Measurements from ENCODE around the gene CXCL10. TPM values are rescaled to one million over a fixed set of nuclear protein-coding genes. Genes with fewer than 3 reads are reported as not detected.

The CXCL10 gene
- total and polyA plus RNA-seq, 2 of the 4 experiments (the other 2 are of a cell fraction) = 0.15 to 0.18 TPM

- Histone ChIP-seq H3K4me1 (ENCODE audit: control insufficient read depth, insufficient read depth, low read length) (0 out of 2 replicates have a peak, but pooled peaks cover under 1% of the 10 kb centered on the region), H3K27me3 (ENCODE audit: control insufficient read depth, insufficient read depth, low read length) (peaks cover 3% of the 10 kb centered on the region; the same call in 1 of the 2 replicates), H3K79me1 (ENCODE audit: low read depth in 1 of 2, low read length in 2 of 2) (no peaks in the 10 kb centered on the region), H3K9me3 (ENCODE audit: control insufficient read depth, insufficient read depth, low read length) (no peaks in the 10 kb centered on the region), H4K20me1 (ENCODE audit: insufficient read depth, low read length) (no peaks in the 10 kb centered on the region), H4K91ac (ENCODE audit: insufficient read depth, low read depth, low read length) (peak overlapping the region; percentile 25; the same call in 1 of the 2 replicates), H3K23ac (ENCODE audit: low read depth, low read length) (peak overlapping the region; percentile 87), H2BK20ac (ENCODE audit: low read depth, low read length) (peak overlapping the region; percentile 88), H3K4me3 (ENCODE audit: insufficient read depth, low read depth, low read length) (peak overlapping the region; percentile 40), H2AFZ (replicated peaks; ENCODE audit: low read length, poor library complexity) (peak overlapping the region; percentile 74), H2BK120ac (ENCODE audit: low read depth, low read length) (peak overlapping the region; percentile 86), H3K27ac (ENCODE audit: insufficient read depth, low read length) (no peak overlapping the region), H3K18ac (ENCODE audit: low read depth, low read length) (0 out of 2 replicates have a peak overlapping the region, but pooled peaks have one; percentile 27), H2AK5ac (ENCODE audit: low read depth, low read length) (no peak overlapping the region), H2AK9ac (replicated peaks; ENCODE audit: low read depth, low read length, poor library complexity) (no peak overlapping the region), H3K56ac (ENCODE audit: extremely low read depth, insufficient read depth, low read length) (peak overlapping the region; percentile 22), H4K8ac (ENCODE audit: low read depth in 2 of 2, low read length in 2 of 2) (peak overlapping the region; percentile 41 to 58; a peak in 2 of 4 replicates), H3K36me3 (ENCODE audit: control insufficient read depth, insufficient read depth, low read length) (no peaks in the 10 kb centered on the region), H3K9me1 (ENCODE audit: insufficient read depth, low read length) (no peaks in the 10 kb centered on the region), H3K4me2 (ENCODE audit: low read depth, low read length) (peak overlapping the region; percentile 87), H4K5ac (ENCODE audit: low read depth, low read length) (peak overlapping the region; percentile 6; the same call in 1 of the 2 replicates), H3K9ac (ENCODE audit: low read depth, low read length) (peak overlapping the region; percentile 8), H3K14ac (replicated peaks; ENCODE audit: low read depth, low read length) (peak overlapping the region; percentile 42; the same call in 1 of the 2 replicates), H2BK5ac (ENCODE audit: low read depth, low read length, poor library complexity, severe bottlenecking) (no peak overlapping the region), H2BK15ac (ENCODE audit: low read depth, low read length) (peak overlapping the region; percentile 42; the same call in 1 of the 3 replicates), H3K4ac (ENCODE audit: low read depth, low read length) (peak overlapping the region; percentile 54)
- in situ Hi-C loops (cut with MboI; ENCODE audit: low sequenced_read_pairs) (no loop called here), intact Hi-C loops (cut with micrococcal nuclease) (loop anchor here (2.0 kb wide), 1 partner anchor 16 kb away; no protein-coding TSS in a partner anchor), dilution Hi-C loops (cut with HindIII; ENCODE audit: low sequenced_read_pairs, unreplicated experiment) (no loop called here)
- WGBS, 2 experiments (ENCODE audit: extremely low coverage in 2 of 2, insufficient read length in 1 of 2) = 0% methylated on average over 2 of the region's 6 CpGs; no CpG with 5 or more reads in 1 of the 2 experiments
- no peak for TF ChIP-seq RFX5 (IDR thresholded peaks at IDR 0.05; ENCODE audit: low read depth, low read length)
- TF ChIP-seq RAD21 (IDR thresholded peaks at IDR 0.05; ENCODE audit: low read length) = no peak
- no peak for TF ChIP-seq NFE2L2 (IDR thresholded peaks at IDR 0.05; ENCODE audit: low read depth, low read length)
- no peak for TF ChIP-seq RCOR1 (IDR thresholded peaks at IDR 0.05; ENCODE audit: insufficient replicate concordance, low read length)
- TF ChIP-seq CHD1 (IDR thresholded peaks at IDR 0.05; ENCODE audit: low read depth, low read length) = no peak
- TF ChIP-seq CEBPB (IDR thresholded peaks at IDR 0.05; ENCODE audit: low read depth, low read length) = no peak
- no peak for TF ChIP-seq USF2 (IDR thresholded peaks at IDR 0.05; ENCODE audit: low read depth, low read length)
- no peak for TF ChIP-seq SMC3 (IDR thresholded peaks at IDR 0.05; ENCODE audit: low read depth, low read length)
- no peak for TF ChIP-seq MAZ (IDR thresholded peaks at IDR 0.05; ENCODE audit: borderline replicate concordance, low read depth, low read length)
- TF ChIP-seq BHLHE40 (IDR thresholded peaks at IDR 0.05; ENCODE audit: low read depth, low read length) = no peak
- TF ChIP-seq, protein P1, sequence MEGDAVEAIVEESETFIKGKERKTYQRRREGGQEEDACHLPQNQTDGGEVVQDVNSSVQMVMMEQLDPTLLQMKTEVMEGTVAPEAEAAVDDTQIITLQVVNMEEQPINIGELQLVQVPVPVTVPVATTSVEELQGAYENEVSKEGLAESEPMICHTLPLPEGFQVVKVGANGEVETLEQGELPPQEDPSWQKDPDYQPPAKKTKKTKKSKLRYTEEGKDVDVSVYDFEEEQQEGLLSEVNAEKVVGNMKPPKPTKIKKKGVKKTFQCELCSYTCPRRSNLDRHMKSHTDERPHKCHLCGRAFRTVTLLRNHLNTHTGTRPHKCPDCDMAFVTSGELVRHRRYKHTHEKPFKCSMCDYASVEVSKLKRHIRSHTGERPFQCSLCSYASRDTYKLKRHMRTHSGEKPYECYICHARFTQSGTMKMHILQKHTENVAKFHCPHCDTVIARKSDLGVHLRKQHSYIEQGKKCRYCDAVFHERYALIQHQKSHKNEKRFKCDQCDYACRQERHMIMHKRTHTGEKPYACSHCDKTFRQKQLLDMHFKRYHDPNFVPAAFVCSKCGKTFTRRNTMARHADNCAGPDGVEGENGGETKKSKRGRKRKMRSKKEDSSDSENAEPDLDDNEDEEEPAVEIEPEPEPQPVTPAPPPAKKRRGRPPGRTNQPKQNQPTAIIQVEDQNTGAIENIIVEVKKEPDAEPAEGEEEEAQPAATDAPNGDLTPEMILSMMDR (conservative IDR thresholded peaks at IDR 0.05; ENCODE audit: low read depth, low read length) = no peak
- no peak for TF ChIP-seq POLR2A (IDR thresholded peaks at IDR 0.05; ENCODE audit: low read depth, low read length)
- TF ChIP-seq MAFK (IDR thresholded peaks at IDR 0.05; ENCODE audit: low read depth, low read length) = no peak
- TF ChIP-seq FOS (IDR thresholded peaks at IDR 0.05; ENCODE audit: low read depth, low read length) = no peak
- TF ChIP-seq, protein P2, sequence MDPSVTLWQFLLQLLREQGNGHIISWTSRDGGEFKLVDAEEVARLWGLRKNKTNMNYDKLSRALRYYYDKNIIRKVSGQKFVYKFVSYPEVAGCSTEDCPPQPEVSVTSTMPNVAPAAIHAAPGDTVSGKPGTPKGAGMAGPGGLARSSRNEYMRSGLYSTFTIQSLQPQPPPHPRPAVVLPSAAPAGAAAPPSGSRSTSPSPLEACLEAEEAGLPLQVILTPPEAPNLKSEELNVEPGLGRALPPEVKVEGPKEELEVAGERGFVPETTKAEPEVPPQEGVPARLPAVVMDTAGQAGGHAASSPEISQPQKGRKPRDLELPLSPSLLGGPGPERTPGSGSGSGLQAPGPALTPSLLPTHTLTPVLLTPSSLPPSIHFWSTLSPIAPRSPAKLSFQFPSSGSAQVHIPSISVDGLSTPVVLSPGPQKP (IDR thresholded peaks at IDR 0.05; ENCODE audit: borderline replicate concordance, low read depth, low read length) = no peak
- no peak for TF ChIP-seq MXI1 (IDR thresholded peaks at IDR 0.05; ENCODE audit: borderline replicate concordance, low read depth, low read length)
- ATAC-seq (ENCODE audit: low read depth) (peak; percentile 70), DNase-seq (peak; percentile 17)
- ChIA-PET CTCF (no interaction called here), POLR2A (ENCODE audit: unreplicated experiment) (no interaction called here)
- BruUV-seq (replicated peaks) = no TSS peak
Observed at GRCh38 chr4:76028350-76028765, 5.1 kb upstream of the CXCL10 start.
